AG08396 (cell line): ENCODE data around the gene DDOST.
A peak's percentile ranks its signal among the peaks of the same experiment; 100 is the strongest.

ENCODE experiments used
- DNase-seq: peaks from one replicate; pipeline ENCODE4 v3.0.0; 2012; ENCODE audit warnings: low spot score, mixed read lengths

Gene DDOST

GRCh38 chr1:20661207-20662109 lies at the start of gene DDOST:
TSS of gene DDOST (minus strand) at chr1:20661369. CDS start at chr1:20661350, 19 bp downstream.
- DNase-seq, result peak; percentile 98

GRCh38 chr1:20710469-20711284 lies 49.5 kb upstream of the DDOST start:
- DNase-seq, result no peak

- no peak for DNase-seq
Observed at GRCh38 chr1:20709868-20710267, 48.7 kb upstream of the DDOST start.

GRCh38 chr1:20708891-20709290 lies 47.7 kb upstream of the DDOST start:
- no peak for DNase-seq

GRCh38 chr1:20708057-20708456 lies 46.9 kb upstream of the DDOST start:
- no peak for DNase-seq

GRCh38 chr1:20706841-20707240 lies 45.7 kb upstream of the DDOST start:
- no peak for DNase-seq

- DNase-seq, result no peak
Observed at GRCh38 chr1:20705203-20705755, 44.1 kb upstream of the DDOST start.

GRCh38 chr1:20704390-20705202 lies 43.4 kb upstream of the DDOST start:
- DNase-seq, result no peak

- no peak for DNase-seq
Observed at GRCh38 chr1:20703124-20703756, 42.1 kb upstream of the DDOST start.

GRCh38 chr1:20702416-20702815 lies 41.2 kb upstream of the DDOST start:
- peak; percentile 61 for DNase-seq

- DNase-seq, result no peak
Observed at GRCh38 chr1:20701847-20702246, 40.7 kb upstream of the DDOST start.

- DNase-seq, result no peak
Observed at GRCh38 chr1:20701446-20701845, 40.3 kb upstream of the DDOST start.

GRCh38 chr1:20700636-20701215 lies 39.6 kb upstream of the DDOST start:
- no peak for DNase-seq

GRCh38 chr1:20699558-20699957 lies 38.4 kb upstream of the DDOST start:
- no peak for DNase-seq

GRCh38 chr1:20698195-20698910 lies 37.2 kb upstream of the DDOST start:
- peak; percentile 70 for DNase-seq

GRCh38 chr1:20697563-20697962 lies 36.4 kb upstream of the DDOST start:
- no peak for DNase-seq

GRCh38 chr1:20696397-20697333 lies 35.5 kb upstream of the DDOST start:
- DNase-seq, result peak; percentile 95

GRCh38 chr1:20695515-20695914 lies 34.3 kb upstream of the DDOST start:
- DNase-seq, result no peak

GRCh38 chr1:20693623-20694022 lies 32.5 kb upstream of the DDOST start:
- no peak for DNase-seq
